Measurements from ENCODE around the gene TWSG1. TPM values are rescaled to one million over a fixed set of nuclear protein-coding genes. Genes with fewer than 3 reads are reported as not detected.
"Not testable (repeated sequence)": the region's sequence is repeated elsewhere in the genome, so short reads cannot be mapped to it uniquely, and the experiment has no call there.

TWSG1 gene
- total RNA-seq, 1 donor from 2014 or later, result 22.9 TPM

- H3K4me3 ChIP-seq (ENCODE audit: low read depth, low read length), result no peak overlapping the region
- H3K36me3 ChIP-seq (ENCODE audit: control insufficient read depth, insufficient read depth, low read length), result no peaks in the 10 kb centered on the region
- no peak for TF ChIP-seq CTCF (IDR thresholded peaks at IDR 0.05; ENCODE audit: insufficient read depth, low read length, poor library complexity, severe bottlenecking)
- H3K27me3 ChIP-seq (ENCODE audit: control insufficient read depth, insufficient read depth, low read length), result no peaks in the 10 kb centered on the region
- DNase-seq (ENCODE audit: low read depth), result no peak
Measured at GRCh38 chr18:9431296-9431695, 96.7 kb downstream of the TWSG1 start.

- H3K36me3 ChIP-seq (ENCODE audit: control insufficient read depth, insufficient read depth, low read length); DNase-seq (ENCODE audit: low read depth); H3K4me3 ChIP-seq (ENCODE audit: low read depth, low read length); H3K27me3 ChIP-seq (ENCODE audit: control insufficient read depth, insufficient read depth, low read length): not testable (repeated sequence)
Measured at GRCh38 chr18:9433122-9433521, 98.5 kb downstream of the TWSG1 start.

- DNase-seq (ENCODE audit: low read depth), result no peak
- Histone ChIP-seq H3K27me3 (ENCODE audit: control insufficient read depth, insufficient read depth, low read length) (no peaks in the 10 kb centered on the region), H3K36me3 (ENCODE audit: control insufficient read depth, insufficient read depth, low read length) (no peaks in the 10 kb centered on the region), H3K4me3 (ENCODE audit: low read depth, low read length) (no peak overlapping the region)
- no peak for TF ChIP-seq CTCF (IDR thresholded peaks at IDR 0.05; ENCODE audit: insufficient read depth, low read length, poor library complexity, severe bottlenecking)
Measured at GRCh38 chr18:9433671-9434121, 99.1 kb downstream of the TWSG1 start.

GRCh38 chr18:9434122-9434701, 99.6 kb downstream of the TWSG1 start:
- Histone ChIP-seq H3K4me3 (ENCODE audit: low read depth, low read length) (no peak overlapping the region), H3K27me3 (ENCODE audit: control insufficient read depth, insufficient read depth, low read length) (no peaks in the 10 kb centered on the region), H3K36me3 (ENCODE audit: control insufficient read depth, insufficient read depth, low read length) (no peaks in the 10 kb centered on the region)
- DNase-seq (ENCODE audit: low read depth), result no peak
- no peak for TF ChIP-seq CTCF (IDR thresholded peaks at IDR 0.05; ENCODE audit: insufficient read depth, low read length, poor library complexity, severe bottlenecking)

- no peak for TF ChIP-seq CTCF (IDR thresholded peaks at IDR 0.05; ENCODE audit: insufficient read depth, low read length, poor library complexity, severe bottlenecking)
- no peak for DNase-seq (ENCODE audit: low read depth)
- no peak overlapping the region for H3K4me3 ChIP-seq (ENCODE audit: low read depth, low read length)
- no peaks in the 10 kb centered on the region for H3K36me3 ChIP-seq (ENCODE audit: control insufficient read depth, insufficient read depth, low read length)
- no peaks in the 10 kb centered on the region for H3K27me3 ChIP-seq (ENCODE audit: control insufficient read depth, insufficient read depth, low read length)
Measured at GRCh38 chr18:9435041-9435440, 100.5 kb downstream of the TWSG1 start.

- TF ChIP-seq CTCF (IDR thresholded peaks at IDR 0.05; ENCODE audit: insufficient read depth, low read length, poor library complexity, severe bottlenecking), result no peak
Measured at GRCh38 chr18:9436206-9436929, 101.8 kb downstream of the TWSG1 start.

More at GRCh38 chr18:9436206-9436929, 101.8 kb downstream of the TWSG1 start:
- Histone ChIP-seq H3K36me3 (ENCODE audit: control insufficient read depth, insufficient read depth, low read length) (no peaks in the 10 kb centered on the region), H3K27me3 (ENCODE audit: control insufficient read depth, insufficient read depth, low read length) (no peaks in the 10 kb centered on the region), H3K4me3 (ENCODE audit: low read depth, low read length) (no peak overlapping the region)
- DNase-seq (ENCODE audit: low read depth), result no peak

All from kidney epithelial cell (primary cell).